GM18870 (cell line): Measurements from ENCODE around the gene FCAMR.

Experiments
- ATAC-seq: cut with Tn5 transposase; IDR thresholded peaks from one replicate; pipeline ENCODE4 v1.9.1; 2021; ENCODE audit warnings: moderate library complexity; ENCODE audit not compliant: unreplicated experiment

FCAMR gene

GRCh38 chr1:206970446-206970845 lies at the start of gene FCAMR:
Gene FCAMR (minus strand): TSS chr1:206970460. CDS start chr1:206970125, 335 bp downstream.
- no peak for ATAC-seq

DNA sequence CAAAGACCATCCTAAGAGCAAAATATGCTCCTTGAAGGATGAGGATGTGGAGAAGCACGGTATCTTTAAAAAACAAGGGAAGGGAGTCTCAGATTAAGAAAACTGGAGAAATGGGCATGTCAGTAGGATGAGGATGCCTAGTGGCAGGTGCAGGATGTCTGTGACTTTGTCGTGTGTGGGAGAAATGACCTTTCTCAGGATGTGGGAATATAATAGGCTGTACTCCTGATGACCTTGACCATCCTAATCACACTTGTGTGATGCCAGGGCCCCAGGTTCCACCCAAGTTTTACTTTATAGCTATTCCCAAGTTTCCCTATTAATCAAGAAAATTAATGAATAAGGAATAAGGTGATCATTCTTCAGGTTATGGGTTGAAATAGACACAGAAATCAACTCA lies 49.4 kb upstream of the FCAMR start:
- no peak for ATAC-seq

DNA sequence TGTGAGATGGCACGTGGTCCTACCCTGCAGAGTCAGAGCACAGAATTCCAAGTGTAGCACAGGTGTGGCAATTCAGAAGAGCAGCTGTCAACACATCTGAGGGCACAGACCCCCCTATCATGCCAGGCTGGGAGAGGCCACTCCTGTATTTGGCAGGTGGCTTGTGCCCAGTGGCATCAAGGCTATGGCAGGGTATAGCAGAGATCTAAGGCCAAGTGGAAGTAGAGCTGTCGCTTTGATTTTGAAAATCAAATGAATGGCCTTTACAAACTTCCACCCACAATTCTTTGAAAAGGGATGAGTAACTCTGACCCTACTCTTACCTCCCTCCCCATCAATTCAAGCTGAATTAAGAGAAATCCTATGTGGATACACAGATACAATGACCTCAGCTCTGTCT lies 48.9 kb upstream of the FCAMR start:
- no peak for ATAC-seq

DNA sequence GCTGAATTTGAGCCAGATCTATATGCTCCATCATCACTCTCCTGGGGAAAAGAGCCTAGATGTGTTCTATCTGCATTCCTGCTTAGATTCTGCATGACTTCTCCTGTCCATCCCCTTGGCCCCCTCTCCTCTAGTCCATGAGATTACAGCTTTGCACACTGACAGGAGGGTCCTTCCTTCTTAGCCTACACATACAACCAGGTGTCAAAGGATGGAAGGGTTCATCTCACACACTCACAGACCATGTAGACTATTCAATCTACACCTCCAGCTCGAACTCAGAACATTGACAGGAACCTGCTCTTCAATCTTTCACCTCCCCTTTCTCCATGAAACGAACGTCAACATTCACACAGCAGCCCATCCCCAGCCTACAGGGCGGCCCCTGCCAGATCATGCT lies 48.4 kb upstream of the FCAMR start:
- no peak for ATAC-seq

GRCh38 chr1:207017615-207018559 lies 47.6 kb upstream of the FCAMR start:
- no peak for ATAC-seq

- no peak for ATAC-seq
Measured at GRCh38 chr1:207015791-207016190, 45.5 kb upstream of the FCAMR start.

DNA sequence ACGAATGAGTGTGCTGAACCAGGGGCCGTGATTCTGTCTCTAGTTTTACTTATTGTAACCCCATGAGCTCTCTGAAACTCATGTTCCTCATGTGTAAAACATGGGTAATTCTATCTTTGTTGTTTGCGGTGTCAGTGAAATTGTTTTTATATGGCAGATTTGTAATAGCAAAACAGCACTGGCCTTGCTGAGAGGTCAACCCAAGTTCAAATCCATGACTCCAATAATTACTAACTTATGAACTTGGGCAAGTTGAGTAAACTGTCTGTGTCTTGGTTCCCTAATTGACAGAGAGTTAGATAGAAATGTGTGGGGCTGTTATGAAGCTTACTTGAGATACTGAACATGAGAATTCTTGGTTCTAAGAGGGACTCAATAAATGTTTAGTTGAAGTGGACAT lies 44.5 kb upstream of the FCAMR start:
- no peak for ATAC-seq

DNA sequence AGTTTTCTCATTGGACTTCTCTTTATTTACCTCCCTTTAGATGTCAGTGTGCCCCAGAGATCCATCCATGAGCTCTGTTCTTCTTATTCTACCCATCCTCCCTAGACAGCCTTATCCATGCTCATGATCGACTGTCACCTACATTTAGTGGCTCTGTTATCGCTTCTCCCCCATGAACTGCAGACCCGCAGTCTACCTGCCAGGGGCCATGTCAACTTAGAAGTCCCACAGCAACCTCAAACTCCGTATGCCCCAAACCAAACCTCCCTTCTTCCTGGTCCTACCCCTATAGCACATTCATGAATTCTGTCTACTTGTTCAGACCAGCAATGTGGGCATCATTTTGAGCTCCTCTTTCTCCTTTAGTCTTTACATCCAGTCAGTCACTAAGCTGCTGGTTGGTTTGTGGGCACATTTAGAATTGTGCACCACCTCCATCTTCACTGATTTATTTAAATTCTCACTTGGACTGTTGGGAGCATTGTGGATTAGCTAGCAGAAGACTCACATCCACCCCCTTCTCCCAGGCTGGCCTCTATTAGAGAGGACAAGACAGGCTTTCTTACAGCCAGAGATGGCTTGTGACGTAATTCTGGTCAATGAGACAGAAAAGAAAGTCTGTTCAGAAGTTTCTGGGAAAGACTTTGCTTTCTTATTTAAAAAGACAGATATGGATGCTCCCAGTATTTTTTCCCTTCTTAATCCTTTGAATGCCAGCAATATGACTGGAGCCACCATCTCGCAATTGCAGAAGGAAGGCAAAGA lies 43.2 kb upstream of the FCAMR start:
- no peak for ATAC-seq

DNA sequence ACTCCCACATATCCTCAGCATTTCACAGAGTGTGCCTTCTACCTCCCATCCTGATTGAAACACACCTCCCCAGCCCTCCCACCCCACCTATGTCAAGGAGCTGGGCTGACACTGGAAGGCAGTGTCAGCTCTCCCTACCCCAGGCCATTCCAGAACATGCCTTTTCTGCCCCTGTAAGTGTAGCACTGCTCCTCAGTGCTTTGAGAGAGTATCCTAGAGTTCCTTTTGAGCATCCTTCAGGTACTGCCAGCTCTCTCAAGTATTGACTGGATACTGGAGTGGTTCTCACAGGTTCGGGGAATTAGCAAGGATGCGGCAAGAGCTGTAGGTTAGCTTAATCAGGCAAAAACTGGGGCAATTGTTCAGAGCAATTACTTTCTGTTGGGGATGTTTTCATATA lies 40.5 kb upstream of the FCAMR start:
- ATAC-seq, result no peak

DNA sequence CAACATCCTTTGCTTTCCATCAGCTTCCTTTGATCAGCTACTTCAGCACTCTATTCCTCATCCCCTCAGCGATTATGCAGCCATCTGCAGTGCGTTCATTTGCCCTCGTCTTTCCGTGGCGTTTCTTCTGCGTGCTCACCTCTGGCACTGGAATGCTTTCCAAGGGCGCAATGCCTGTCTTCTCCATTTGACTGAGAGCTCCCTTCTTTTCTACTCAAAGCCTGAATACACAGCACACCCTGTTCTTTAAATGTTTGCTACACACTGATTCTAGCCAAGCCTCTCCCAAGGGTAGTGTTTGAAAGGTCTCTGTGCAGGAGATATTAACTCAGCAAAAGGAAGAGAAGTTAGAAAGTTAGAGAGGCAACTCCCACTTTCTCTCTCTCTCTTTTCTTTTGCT lies 39.7 kb upstream of the FCAMR start:
- no peak for ATAC-seq

- no peak for ATAC-seq
Measured at GRCh38 chr1:207009182-207009850, 39.1 kb upstream of the FCAMR start.

GRCh38 chr1:207007352-207008033 lies 37.2 kb upstream of the FCAMR start:
- no peak for ATAC-seq

DNA sequence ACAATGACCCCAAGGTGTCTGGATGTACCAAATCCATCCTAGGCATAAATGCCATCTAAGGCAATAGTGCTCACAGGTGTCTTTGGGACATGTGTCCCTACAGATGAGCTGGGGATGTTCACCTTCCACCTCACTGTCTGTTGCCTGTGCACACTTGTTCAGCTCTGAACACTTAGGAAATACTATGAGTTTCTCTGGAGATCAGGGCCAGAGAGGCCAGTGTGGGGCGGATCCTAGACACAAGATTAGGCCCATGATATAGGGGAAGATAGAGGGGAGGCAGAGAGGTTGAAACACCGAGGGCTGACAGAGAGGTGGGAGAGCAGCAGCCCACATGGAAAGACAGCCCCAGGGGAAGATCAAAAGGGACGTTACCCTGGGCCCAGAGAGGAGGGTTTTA lies 36.7 kb upstream of the FCAMR start:
- no peak for ATAC-seq

GRCh38 chr1:207006083-207006482 lies 35.8 kb upstream of the FCAMR start:
- ATAC-seq, result no peak

GRCh38 chr1:207004931-207005830 lies 34.9 kb upstream of the FCAMR start:
- ATAC-seq, result no peak

DNA sequence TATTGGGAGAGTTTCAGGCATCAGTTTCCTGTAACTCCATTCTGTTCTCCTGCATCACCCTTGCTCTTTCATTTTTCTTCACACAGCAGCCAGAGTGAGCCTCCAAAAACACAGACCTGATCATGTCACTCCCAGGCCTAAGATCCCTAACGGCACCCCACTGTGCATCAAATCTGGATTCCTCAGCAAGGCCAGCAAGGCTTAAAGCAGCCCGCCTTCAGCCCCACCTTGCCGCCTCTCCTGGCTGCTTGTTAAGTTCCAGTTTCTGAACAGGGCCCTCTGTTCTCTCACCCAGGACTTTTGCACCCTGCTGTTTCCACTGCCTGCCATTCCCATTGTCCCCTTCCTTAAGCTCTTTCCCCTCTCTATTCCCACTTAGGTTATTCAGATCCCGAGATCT lies 33.0 kb upstream of the FCAMR start:
- no peak for ATAC-seq

GRCh38 chr1:207002724-207003146 lies 32.5 kb upstream of the FCAMR start:
- no peak for ATAC-seq

GRCh38 chr1:207001492-207002245 lies 31.4 kb upstream of the FCAMR start:
- ATAC-seq, result no peak

DNA sequence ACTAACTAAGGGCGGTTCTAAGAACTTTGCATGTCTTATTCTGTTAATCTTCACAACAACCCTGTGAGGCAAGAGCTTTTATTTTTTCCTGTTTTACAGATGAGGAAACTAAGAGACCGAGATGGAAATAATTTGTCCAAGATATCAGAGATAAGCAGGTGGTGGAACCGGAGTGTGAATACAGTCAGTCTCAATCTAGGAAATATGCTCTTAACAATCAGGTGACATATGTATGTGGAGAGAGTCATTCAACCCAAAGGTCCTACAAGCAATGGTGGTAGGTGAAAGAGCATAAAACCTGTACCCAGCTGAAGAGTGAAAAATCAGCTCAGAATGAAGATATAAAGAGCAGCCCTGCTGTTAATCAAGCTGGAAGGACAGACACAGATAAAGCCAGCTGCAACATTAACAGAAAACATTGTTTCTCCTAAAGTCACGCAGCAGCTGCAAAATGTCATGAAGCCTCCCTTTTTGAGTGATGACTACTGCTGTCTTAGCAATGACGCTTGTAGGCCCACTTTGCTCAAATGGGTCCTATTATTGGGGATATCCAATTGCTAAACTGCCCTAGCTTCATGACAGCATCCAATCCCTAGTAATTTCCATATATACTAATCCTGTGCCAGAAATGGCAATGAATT lies 30.5 kb upstream of the FCAMR start:
- no peak for ATAC-seq
